Neural cell (in vitro differentiated cells): ENCODE measurements around the gene RAD51B.

Experiments used
- CTCF ChIP-seq: fragments of 450-650 bp; IDR thresholded peaks from 2 replicates; pipeline ENCODE4 v1.5.1; 2014; ENCODE audit warnings: antibody characterized with exemption, mild to moderate bottlenecking, moderate library complexity; ENCODE audit not compliant: poor library complexity, severe bottlenecking
- EP300 ChIP-seq: fragments of 450-650 bp; conservative IDR thresholded peaks from 2 replicates; pipeline ENCODE4 v1.6.1; 2014; ENCODE audit warnings: antibody characterized with exemption, mild to moderate bottlenecking, moderate library complexity; ENCODE audit not compliant: poor library complexity, severe bottlenecking
- EZH2 ChIP-seq: fragments of 200-600, 300-800 bp; shearing (Covaris generic), sonication (generic); IDR thresholded peaks from 2 replicates; pipeline ENCODE4 v1.6.1; 2014; ENCODE audit warnings: antibody characterized with exemption, low read length, borderline replicate concordance, mild to moderate bottlenecking; ENCODE audit not compliant: insufficient read depth, poor library complexity, severe bottlenecking
- MXI1 ChIP-seq: fragments of 450-650 bp; conservative IDR thresholded peaks from 2 replicates; pipeline ENCODE4 v1.6.1; 2014; ENCODE audit warnings: antibody characterized with exemption, mild to moderate bottlenecking; ENCODE audit not compliant: poor library complexity, severe bottlenecking
- POLR2AphosphoS5 ChIP-seq: IDR thresholded peaks from 2 replicates; pipeline ENCODE4 v1.6.1; 2012
- RAD21 ChIP-seq: fragments of 450-650 bp; conservative IDR thresholded peaks from 2 replicates; pipeline ENCODE4 v1.6.1; 2014; ENCODE audit warnings: antibody characterized with exemption, mild to moderate bottlenecking, moderate library complexity
- REST ChIP-seq: IDR thresholded peaks from 2 replicates; pipeline ENCODE4 v1.6.1; 2012; ENCODE audit warnings: borderline replicate concordance
- SMC3 ChIP-seq: fragments of 450-650 bp; conservative IDR thresholded peaks from 2 replicates; pipeline ENCODE4 v1.6.1; 2014; ENCODE audit warnings: antibody characterized with exemption, mild to moderate bottlenecking, moderate library complexity; ENCODE audit not compliant: poor library complexity

- TF ChIP-seq CTCF (no peak), REST (no peak), EZH2 (no peak), EP300 (no peak), POLR2AphosphoS5 (no peak), SMC3 (no peak), RAD21 (no peak), MXI1 (no peak)
These were observed 753.5 kb downstream of the RAD51B start for GRCh38 chr14:68573126-68573525.
